ENCODE data around the gene C1orf35.

- TF ChIP-seq CTCF (conservative IDR thresholded peaks at IDR 0.05 in 1 of 2, IDR thresholded peaks at IDR 0.05 in 1 of 2; ENCODE audit: low read depth in 1 of 2, low read length in 2 of 2) (no peak), EZH2 (IDR thresholded peaks at IDR 0.05; ENCODE audit: low read length, missing control alignments) (no peak)
These were observed 19.9 kb upstream of the C1orf35 start for GRCh38 chr1:228122921-228123441.
